GM12801 (cell line): ENCODE results near the gene RABGAP1L.

ENCODE experiments used
- TF ChIP-seq, protein P1 (sequence below): IDR thresholded peaks from one replicate; pipeline ENCODE4 v1.5.1; 2011; ENCODE audit warnings: control low read depth; ENCODE audit not compliant: insufficient read length; ENCODE audit errors: extremely low read depth

The RABGAP1L gene

DNA sequence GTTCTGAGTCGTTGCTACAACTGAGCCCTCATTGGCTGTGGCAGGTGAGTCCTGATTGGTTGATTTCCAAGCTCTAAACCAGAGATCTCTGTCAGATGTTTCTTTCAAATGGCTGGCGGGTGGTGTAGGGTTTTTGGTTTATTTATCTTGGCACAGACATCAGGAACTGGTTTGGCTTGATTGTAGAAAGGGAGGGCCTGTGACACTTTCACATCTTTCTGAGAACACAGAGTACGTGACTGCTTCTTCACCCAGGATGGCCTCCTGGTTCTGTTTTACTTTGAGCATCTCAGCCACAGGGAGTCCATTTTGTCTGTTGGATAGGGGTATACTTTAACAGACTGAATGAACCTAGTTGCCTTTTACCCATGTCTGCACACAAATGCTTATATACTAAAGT lies 199.0 kb downstream of the RABGAP1L start:
- TF ChIP-seq, protein P1, sequence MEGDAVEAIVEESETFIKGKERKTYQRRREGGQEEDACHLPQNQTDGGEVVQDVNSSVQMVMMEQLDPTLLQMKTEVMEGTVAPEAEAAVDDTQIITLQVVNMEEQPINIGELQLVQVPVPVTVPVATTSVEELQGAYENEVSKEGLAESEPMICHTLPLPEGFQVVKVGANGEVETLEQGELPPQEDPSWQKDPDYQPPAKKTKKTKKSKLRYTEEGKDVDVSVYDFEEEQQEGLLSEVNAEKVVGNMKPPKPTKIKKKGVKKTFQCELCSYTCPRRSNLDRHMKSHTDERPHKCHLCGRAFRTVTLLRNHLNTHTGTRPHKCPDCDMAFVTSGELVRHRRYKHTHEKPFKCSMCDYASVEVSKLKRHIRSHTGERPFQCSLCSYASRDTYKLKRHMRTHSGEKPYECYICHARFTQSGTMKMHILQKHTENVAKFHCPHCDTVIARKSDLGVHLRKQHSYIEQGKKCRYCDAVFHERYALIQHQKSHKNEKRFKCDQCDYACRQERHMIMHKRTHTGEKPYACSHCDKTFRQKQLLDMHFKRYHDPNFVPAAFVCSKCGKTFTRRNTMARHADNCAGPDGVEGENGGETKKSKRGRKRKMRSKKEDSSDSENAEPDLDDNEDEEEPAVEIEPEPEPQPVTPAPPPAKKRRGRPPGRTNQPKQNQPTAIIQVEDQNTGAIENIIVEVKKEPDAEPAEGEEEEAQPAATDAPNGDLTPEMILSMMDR, result no peak

DNA sequence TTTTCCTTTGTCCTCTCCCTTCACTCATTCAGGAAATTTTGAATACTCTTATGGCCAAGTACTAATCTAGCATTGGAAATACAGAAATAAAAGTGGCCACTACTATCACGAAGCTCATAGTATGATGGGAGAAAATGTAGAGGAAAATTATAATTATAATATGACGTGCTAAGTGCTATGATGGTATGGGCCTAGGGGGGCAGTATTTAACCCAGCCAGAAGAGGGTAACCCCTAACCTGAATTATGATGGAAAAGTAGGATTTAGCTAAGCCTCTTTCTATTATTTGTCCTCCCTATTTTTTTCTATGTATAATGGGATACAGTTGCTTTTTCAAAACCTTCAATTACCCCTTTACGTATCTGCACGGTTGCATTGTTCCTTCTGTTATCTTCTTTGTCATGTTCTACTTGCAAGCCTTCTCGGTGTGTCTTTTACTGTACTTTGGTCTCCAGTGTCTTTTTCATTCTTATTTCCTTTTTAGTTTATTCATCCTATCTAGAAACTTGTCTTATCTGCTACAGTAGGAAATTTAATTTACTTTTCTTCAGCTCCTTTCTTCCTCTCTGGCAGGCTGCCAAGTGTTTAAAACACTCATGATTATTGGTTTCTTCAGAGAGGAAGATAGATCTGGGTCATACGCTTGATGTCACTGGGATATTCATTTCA lies 199.6 kb downstream of the RABGAP1L start:
- TF ChIP-seq, protein P1, result no peak

DNA sequence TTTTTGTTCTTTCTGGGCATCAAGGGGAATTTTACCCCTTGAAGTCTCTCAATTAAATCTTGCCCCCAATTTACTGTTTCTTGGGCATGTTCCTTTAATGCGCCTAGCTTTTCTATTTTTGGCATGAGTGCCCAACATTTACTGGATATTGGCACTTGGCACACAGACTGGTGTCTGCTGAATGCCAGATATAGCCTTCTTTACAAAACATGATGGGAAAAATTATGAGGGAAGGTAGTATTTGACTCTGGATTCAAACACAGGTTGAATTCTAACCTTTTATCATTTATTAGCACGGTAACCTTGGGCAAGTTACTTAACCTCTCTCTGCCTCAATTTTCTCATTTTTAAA lies 200.1 kb downstream of the RABGAP1L start:
- TF ChIP-seq, protein P1, result no peak

DNA sequence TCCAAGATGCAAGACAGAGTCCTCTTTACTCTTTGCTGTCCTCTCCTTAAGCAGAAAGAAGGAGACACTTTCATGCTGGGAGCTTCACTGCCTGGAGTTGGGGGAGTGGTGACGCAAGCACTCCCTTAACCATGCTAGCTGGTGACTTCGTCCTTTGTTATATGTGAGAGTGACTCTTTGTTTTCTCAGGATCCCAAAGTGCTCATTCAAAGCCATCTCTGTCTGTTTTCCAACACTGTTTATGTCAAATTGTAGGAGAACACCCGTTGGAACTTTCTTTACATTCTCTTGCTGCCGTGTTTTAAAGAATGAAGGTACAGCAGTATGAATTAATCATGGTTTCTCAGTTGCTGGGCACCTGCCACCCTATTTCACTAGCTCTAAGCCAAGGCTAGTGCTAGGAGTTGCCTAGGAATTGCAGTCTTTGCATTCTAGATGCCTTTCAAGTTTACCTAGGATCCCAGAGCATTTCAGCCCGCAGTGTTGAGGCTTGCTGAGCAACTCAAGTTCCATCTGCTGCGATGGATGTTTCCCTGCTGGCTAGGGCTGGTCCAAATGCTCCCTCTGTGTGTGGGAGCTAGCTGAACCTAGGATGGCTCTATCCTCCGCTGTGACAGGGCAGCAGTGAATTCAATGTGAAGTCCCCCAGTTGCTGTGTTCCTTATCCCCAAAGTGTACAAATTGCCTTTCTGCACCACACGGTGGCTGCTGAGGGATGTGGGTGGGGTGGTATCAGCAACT lies 205.8 kb downstream of the RABGAP1L start:
- TF ChIP-seq, protein P1, result no peak

DNA sequence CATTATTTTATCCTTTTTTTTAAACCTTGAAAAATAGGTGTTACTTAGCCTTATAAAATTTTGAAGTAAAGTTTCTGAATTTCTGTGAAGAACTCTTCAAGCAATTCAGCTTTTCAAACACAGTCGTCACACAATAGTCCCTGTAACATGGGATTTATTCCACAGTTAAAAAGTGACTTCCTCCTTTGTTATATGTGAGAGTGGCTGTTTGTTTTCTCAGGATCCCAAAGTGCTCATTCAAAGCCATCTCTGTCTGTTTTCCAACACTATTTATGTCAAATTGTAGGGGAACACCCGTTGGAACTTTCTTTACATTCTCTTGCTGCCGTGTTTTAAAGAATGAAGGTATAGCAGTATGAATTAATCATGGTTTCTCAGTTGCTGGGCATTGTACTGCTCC lies 207.6 kb downstream of the RABGAP1L start:
- TF ChIP-seq, protein P1, result no peak

DNA sequence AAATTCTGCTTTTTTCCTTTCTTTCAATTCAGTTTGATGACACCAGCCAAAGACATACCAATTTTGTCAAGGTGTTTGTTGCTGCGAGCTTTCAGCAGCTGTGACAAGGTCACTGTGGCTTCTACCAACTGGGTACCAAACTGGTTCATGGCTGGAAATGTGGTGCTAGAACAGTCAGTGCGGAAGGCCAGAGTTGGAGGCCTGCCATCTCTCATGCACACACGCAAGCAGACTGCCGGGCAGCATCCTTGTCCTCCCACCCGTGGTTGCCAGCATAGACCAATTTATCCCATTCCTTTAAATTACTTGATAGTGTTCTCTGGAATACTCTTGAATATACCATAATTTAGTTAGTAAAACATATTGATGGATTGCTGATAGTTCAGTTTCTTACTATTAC lies 208.6 kb downstream of the RABGAP1L start:
- TF ChIP-seq, protein P1, result no peak

DNA sequence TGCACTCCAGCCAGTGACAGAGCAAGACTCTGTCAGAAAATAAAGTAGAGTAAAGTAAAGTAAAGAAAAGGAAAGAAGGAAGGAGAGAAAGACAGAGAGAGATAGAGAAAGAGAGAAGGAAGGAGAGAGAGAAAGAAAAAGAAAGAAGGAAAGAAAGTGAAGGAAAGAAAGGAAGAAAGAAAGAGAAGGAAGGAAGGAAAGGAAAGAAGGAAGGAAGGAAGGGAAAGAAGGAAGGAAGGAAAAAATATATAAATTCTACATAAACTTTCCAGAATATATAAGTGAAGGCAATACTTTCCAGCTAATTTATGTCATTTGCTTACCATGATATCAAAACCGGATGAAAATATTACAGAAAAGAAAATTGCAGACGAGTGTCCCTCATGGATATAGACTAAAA lies 216.7 kb downstream of the RABGAP1L start:
- TF ChIP-seq, protein P1, result no peak
